ENCODE results near the gene IPO13.

GRCh38 chr1:43995984-43996732 lies 49.4 kb downstream of the IPO13 start:
- TF ChIP-seq OSR1 (CRISPR knock-in tag; IDR thresholded peaks at IDR 0.05) (no peak), RARB (CRISPR knock-in tag; IDR thresholded peaks at IDR 0.05) (no peak), PATZ1 (CRISPR knock-in tag; IDR thresholded peaks at IDR 0.05; ENCODE audit: borderline replicate concordance) (no peak), ZNF8 (CRISPR knock-in tag; IDR thresholded peaks at IDR 0.05) (no peak), ZFP30 (CRISPR knock-in tag; IDR thresholded peaks at IDR 0.05) (no peak), ZNF565 (CRISPR knock-in tag; conservative IDR thresholded peaks at IDR 0.05; ENCODE audit: low read depth) (no peak), CREB5 (CRISPR knock-in tag; IDR thresholded peaks at IDR 0.05; ENCODE audit: low read depth) (no peak), ZC3H10 (CRISPR knock-in tag; IDR thresholded peaks at IDR 0.05) (no peak), ZFP3 (CRISPR knock-in tag; IDR thresholded peaks at IDR 0.05) (no peak)
